ENCODE results near the gene CPLX1.
"Not testable (repeated sequence)": the region's sequence is repeated elsewhere in the genome, so short reads cannot be mapped to it uniquely, and the experiment has no call there.

The CPLX1 gene

GRCh38 chr4:761739-762138 is 64.2 kb downstream of the CPLX1 start:
- DNase-seq (ENCODE audit: low read depth in 3 of 3, low spot score in 1 of 3) = no peak

- DNase-seq (ENCODE audit: low read depth in 3 of 3, low spot score in 1 of 3) = no peak
These were observed 64.8 kb downstream of the CPLX1 start for GRCh38 chr4:761086-761485.

- no peak for DNase-seq (ENCODE audit: low read depth in 3 of 3, low spot score in 1 of 3)
These were observed 65.3 kb downstream of the CPLX1 start for GRCh38 chr4:760616-761015.

- not testable (repeated sequence) for DNase-seq (ENCODE audit: low read depth in 3 of 3, low spot score in 1 of 3)
These were observed 66.1 kb downstream of the CPLX1 start for GRCh38 chr4:759810-760209.

GRCh38 chr4:757111-757510 is 68.8 kb downstream of the CPLX1 start:
- DNase-seq (ENCODE audit: low read depth in 3 of 3, low spot score in 1 of 3) = no peak

- no peak for DNase-seq (ENCODE audit: low read depth in 3 of 3, low spot score in 1 of 3)
These were observed 71.5 kb downstream of the CPLX1 start for GRCh38 chr4:754221-755120.

GRCh38 chr4:753186-753585 is 72.7 kb downstream of the CPLX1 start:
- not testable (repeated sequence) for DNase-seq (ENCODE audit: low read depth in 3 of 3, low spot score in 1 of 3)

GRCh38 chr4:752196-752861 is 73.6 kb downstream of the CPLX1 start:
- DNase-seq (ENCODE audit: low read depth in 3 of 3, low spot score in 1 of 3) = no peak

- DNase-seq (ENCODE audit: low read depth in 3 of 3, low spot score in 1 of 3) = no peak
These were observed 74.3 kb downstream of the CPLX1 start for GRCh38 chr4:751676-752075.

GRCh38 chr4:749698-750666 is 75.9 kb downstream of the CPLX1 start:
- no peak for DNase-seq (ENCODE audit: low read depth in 3 of 3, low spot score in 1 of 3)

GRCh38 chr4:748461-748860 is 77.5 kb downstream of the CPLX1 start:
- no peak for DNase-seq (ENCODE audit: low read depth in 3 of 3, low spot score in 1 of 3)

GRCh38 chr4:747546-748170 is 78.3 kb downstream of the CPLX1 start:
- no peak for DNase-seq (ENCODE audit: low read depth in 3 of 3, low spot score in 1 of 3)

- DNase-seq (ENCODE audit: low read depth in 3 of 3, low spot score in 1 of 3) = no peak
These were observed 81.6 kb downstream of the CPLX1 start for GRCh38 chr4:744212-744841.

GRCh38 chr4:743463-744211 is 82.3 kb downstream of the CPLX1 start:
- DNase-seq (ENCODE audit: low read depth in 3 of 3, low spot score in 1 of 3) = no peak

GRCh38 chr4:742742-743311 is 83.1 kb downstream of the CPLX1 start:
- DNase-seq (ENCODE audit: low read depth in 3 of 3, low spot score in 1 of 3) = peak; percentile 22 to 72 (median 57)

- DNase-seq (ENCODE audit: low read depth in 3 of 3, low spot score in 1 of 3) = no peak
These were observed 83.7 kb downstream of the CPLX1 start for GRCh38 chr4:742096-742741.

- no peak for DNase-seq (ENCODE audit: low read depth in 3 of 3, low spot score in 1 of 3)
These were observed 85.2 kb downstream of the CPLX1 start for GRCh38 chr4:740656-741282.

- no peak for DNase-seq (ENCODE audit: low read depth in 3 of 3, low spot score in 1 of 3)
These were observed 85.9 kb downstream of the CPLX1 start for GRCh38 chr4:740011-740410.

Data from stimulated activated CD4-positive, alpha-beta T cell treated with anti-CD3 and anti-CD28 coated beads, TNF-alpha, amount 100 ng/mL, for 1 hour (primary cell).